GM23338 (cell line): ENCODE data around the gene PDE7B. TPM values are rescaled to one million over a fixed set of nuclear protein-coding genes. Genes with fewer than 3 reads are reported as not detected.
"Not testable (repeated sequence)": the region's sequence is repeated elsewhere in the genome, so short reads cannot be mapped to it uniquely, and the experiment has no call there.

ENCODE experiments used
- ATAC-seq: fragments of 200-7000 bp; cut with Tn5 transposase; 3 replicates; pipeline ENCODE4 v1.9.1; 2020
- DNase-seq: peaks from one replicate; pipeline ENCODE4 v3.0.0-alpha.2; 2015; ENCODE audit warnings: low spot score
- H2AFZ ChIP-seq: fragments of 200-600 bp; sonication (generic); 2 replicates; pipeline ENCODE4 v1.8.0; 2016; ENCODE audit warnings: antibody characterized with exemption, mild to moderate bottlenecking, moderate library complexity
- H3F3A ChIP-seq: fragments of 200-600 bp; sonication (generic); replicated peaks from 2 replicates; pipeline ENCODE4 v1.8.0; 2017; ENCODE audit warnings: antibody characterized with exemption, mixed run types, low read depth
- H3K27ac ChIP-seq: fragments of 200-600 bp; sonication (generic); 2 replicates; pipeline ENCODE4 v1.6.1; 2016; ENCODE audit warnings: low read depth
- H3K27me3 ChIP-seq: fragments of 200-600 bp; sonication (generic); 2 replicates; pipeline ENCODE4 v1.8.0; 2016; ENCODE audit warnings: mild to moderate bottlenecking, mixed run types, moderate library complexity; ENCODE audit not compliant: insufficient read depth
- H3K36me3 ChIP-seq: fragments of 200-600 bp; sonication (generic); 2 replicates; pipeline ENCODE4 v1.8.0; 2016; ENCODE audit warnings: mild to moderate bottlenecking; ENCODE audit not compliant: insufficient read depth
- H3K4me1 ChIP-seq: fragments of 200-600 bp; sonication (generic); 2 replicates; pipeline ENCODE4 v1.8.0; 2016; ENCODE audit warnings: mild to moderate bottlenecking, moderate library complexity; ENCODE audit not compliant: insufficient read depth
- H3K4me2 ChIP-seq: fragments of 200-600 bp; sonication (generic); 2 replicates; pipeline ENCODE4 v1.7.1; 2017; ENCODE audit warnings: mixed run types
- H3K4me3 ChIP-seq: fragments of 200-600 bp; sonication (generic); 2 replicates; pipeline ENCODE4 v1.6.1; 2016; ENCODE audit warnings: mixed run types
- H3K79me2 ChIP-seq: fragments of 200-600 bp; sonication (generic); replicated peaks from 2 replicates; pipeline ENCODE4 v1.8.0; 2017; ENCODE audit warnings: mild to moderate bottlenecking; ENCODE audit not compliant: insufficient read depth
- H3K9me2 ChIP-seq: fragments of 200-600 bp; sonication (generic); 2 replicates; pipeline ENCODE4 v1.8.0; 2017; ENCODE audit not compliant: insufficient read depth
- H4K20me1 ChIP-seq: fragments of 200-600 bp; sonication (generic); replicated peaks from 2 replicates; pipeline ENCODE4 v1.8.0; 2017; ENCODE audit warnings: mild to moderate bottlenecking; ENCODE audit not compliant: insufficient read depth
- H3K27ac Mint-ChIP-seq: 2 replicates; pipeline ENCODE4 v1.8.0; 2020; ENCODE audit warnings: inconsistent platforms, mild to moderate bottlenecking, moderate library complexity, mixed read lengths
- H3K27me3 Mint-ChIP-seq: 3 replicates; pipeline ENCODE4 v1.8.0; 2022; ENCODE audit warnings: low read depth, mild to moderate bottlenecking, moderate library complexity, mixed read lengths, inconsistent platforms; ENCODE audit not compliant: insufficient read depth, poor library complexity
- H3K36me3 Mint-ChIP-seq: 3 replicates; pipeline ENCODE4 v1.8.0; 2021; ENCODE audit warnings: low read depth, mild to moderate bottlenecking, inconsistent platforms, moderate library complexity, mixed read lengths
- H3K4me1 Mint-ChIP-seq: 3 replicates; pipeline ENCODE4 v1.8.0; 2020; ENCODE audit warnings: mild to moderate bottlenecking, inconsistent platforms, mixed read lengths
- H3K4me3 Mint-ChIP-seq: 3 replicates; pipeline ENCODE4 v1.8.0; 2021; ENCODE audit warnings: moderate library complexity, mild to moderate bottlenecking, inconsistent platforms, mixed read lengths
- H3K9me3 Mint-ChIP-seq: 3 replicates; pipeline ENCODE4 v1.8.0; 2020; ENCODE audit warnings: moderate library complexity, mild to moderate bottlenecking, inconsistent platforms, mixed read lengths
- CREB1 ChIP-seq: fragments of 250-450 bp; sonication (Bioruptor Pico); IDR thresholded peaks from 2 replicates; pipeline ENCODE4 v1.5.0; 2020; ENCODE audit warnings: low read depth, mild to moderate bottlenecking, moderate library complexity
- CTCF ChIP-seq, 2 experiments: fragments of 200-600 bp in 1 of 2; sonication (generic) in 1 of 2; conservative IDR thresholded peaks; 2 replicates each; pipeline versions ENCODE4 v1.5.1 to v1.6.1; 2016 to 2017; ENCODE audit warnings: antibody characterized with exemption in 2 of 2, low read depth in 2 of 2, mild to moderate bottlenecking in 2 of 2, moderate library complexity in 1 of 2
- EZH2 ChIP-seq: fragments of 200-600 bp; sonication (generic); IDR thresholded peaks from one replicate; pipeline ENCODE4 v1.8.0; 2017; ENCODE audit warnings: antibody characterized with exemption, mild to moderate bottlenecking, low read depth; ENCODE audit not compliant: unreplicated experiment
- EZH2phosphoT487 ChIP-seq: fragments of 200-600 bp; sonication (generic); IDR thresholded peaks from one replicate; pipeline ENCODE4 v1.8.1; 2018; ENCODE audit warnings: antibody characterized with exemption; ENCODE audit not compliant: unreplicated experiment
- JUNB ChIP-seq: IDR thresholded peaks from one replicate; pipeline ENCODE4 v1.6.1; 2016; ENCODE audit warnings: antibody characterized with exemption; ENCODE audit not compliant: unreplicated experiment
- NANOG ChIP-seq: IDR thresholded peaks from 2 replicates; pipeline ENCODE4 v1.6.1; 2016; ENCODE audit warnings: antibody characterized with exemption, borderline replicate concordance
- POLR2AphosphoS5 ChIP-seq: IDR thresholded peaks from 2 replicates; pipeline ENCODE4 v1.6.1; 2016; ENCODE audit warnings: antibody characterized with exemption, low read depth
- ZNF114 ChIP-seq: fragments of 250-450 bp; sonication (Bioruptor Pico); IDR thresholded peaks from 2 replicates; pipeline ENCODE4 v1.5.0; 2020; ENCODE audit warnings: mild to moderate bottlenecking, moderate library complexity
- ZNF331 ChIP-seq: fragments of 250-450 bp; sonication (Bioruptor Pico); IDR thresholded peaks from 2 replicates; pipeline ENCODE4 v1.5.0; 2020; ENCODE audit warnings: low read depth, mild to moderate bottlenecking, moderate library complexity
- ZNF462 ChIP-seq: fragments of 250-450 bp; sonication (Bioruptor Pico); IDR thresholded peaks from 2 replicates; pipeline ENCODE4 v1.5.0; 2020; ENCODE audit warnings: mild to moderate bottlenecking, moderate library complexity
- polyA plus RNA-seq: library from polyadenylated mRNA; unstranded; fragments of >200 nt; fragmentation: Nextera tagmentation; extraction: Ambion mirVana; gene quantifications from 2 replicates; pipeline ENCODE4 v1.2.1, GENCODE V29; 2016
- total RNA-seq: library from RNA; depleted of rRNA; stranded (reverse); fragments of >200 nt; shearing (Covaris generic); gene quantifications from 2 replicates; pipeline ENCODE4 v1.2.3, GENCODE V29; 2014
- TF ChIP-seq, protein P1 (sequence below): IDR thresholded peaks from 2 replicates; pipeline ENCODE4 v1.6.1; 2016; ENCODE audit warnings: antibody characterized with exemption

The PDE7B gene
- total and polyA plus RNA-seq, 2 experiments from 2014 or later: 0.07 TPM; not detected in 1

GRCh38 chr6:135864929-135865328 lies 13.4 kb downstream of the PDE7B start:
- H3K4me2 ChIP-seq, H3K36me3 ChIP-seq, DNase-seq, ATAC-seq, H3K4me3 ChIP-seq, H2AFZ ChIP-seq, H3K36me3 Mint-ChIP-seq, H3K4me1 Mint-ChIP-seq, H3K79me2 ChIP-seq, H3K27me3 Mint-ChIP-seq, H3K4me3 Mint-ChIP-seq, H3F3A ChIP-seq, H3K27ac Mint-ChIP-seq, H3K27ac ChIP-seq, H3K9me2 ChIP-seq, H3K27me3 ChIP-seq, H3K9me3 Mint-ChIP-seq, H4K20me1 ChIP-seq, H3K4me1 ChIP-seq: not testable (repeated sequence)

DNA sequence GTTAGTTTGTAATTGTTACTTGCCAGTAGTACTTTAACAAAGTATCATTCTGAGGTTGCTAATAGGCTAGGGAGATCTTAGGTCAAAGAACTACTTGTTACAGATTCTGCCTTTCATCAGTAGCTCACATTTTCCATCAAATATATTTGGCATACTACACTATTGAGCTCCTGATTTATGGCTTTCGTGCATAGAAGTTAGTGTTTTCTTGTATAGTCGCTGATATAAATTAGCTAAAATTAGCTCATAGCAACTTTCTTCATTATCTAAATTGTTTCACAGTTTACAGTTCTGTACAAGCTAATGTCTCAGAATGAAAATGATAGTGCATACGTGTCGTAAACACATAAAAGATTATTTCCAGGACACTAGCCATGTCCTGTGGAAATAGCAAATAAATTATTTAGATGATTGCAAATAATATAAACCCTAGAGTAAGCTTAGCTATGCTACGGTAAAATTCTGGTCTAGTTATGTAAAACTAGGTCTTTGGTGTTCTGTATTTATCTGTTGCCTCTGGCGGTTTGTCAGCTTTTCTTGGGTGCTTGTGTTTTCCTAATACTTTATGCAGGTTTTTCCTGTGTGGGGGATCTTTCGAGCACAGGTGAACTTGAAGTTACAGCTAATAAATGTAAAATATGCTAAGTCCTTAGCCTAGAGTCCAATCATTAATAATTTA lies 15.1 kb downstream of the PDE7B start:
- H3K9me3 Mint-ChIP-seq: peaks cover 2% of the 10 kb centered on the region; the same call in 2 of the 3 replicates
- no peaks in the 10 kb centered on the region for H3K27me3 Mint-ChIP-seq
- H3K79me2 ChIP-seq: no peaks in the 10 kb centered on the region
- H3K4me1 ChIP-seq: no peaks in the 10 kb centered on the region
- DNase-seq (no peak), ATAC-seq (no peak)
- no peaks in the 10 kb centered on the region for H3K36me3 Mint-ChIP-seq
- H3K36me3 ChIP-seq: no peaks in the 10 kb centered on the region
- no peaks in the 10 kb centered on the region for H3K27me3 ChIP-seq
- no peak overlapping the region for H3K27ac ChIP-seq
- no peak overlapping the region for H3K4me3 Mint-ChIP-seq
- H3K9me2 ChIP-seq: no peaks in the 10 kb centered on the region
- H3K4me1 Mint-ChIP-seq: no peaks in the 10 kb centered on the region
- no peak overlapping the region for H2AFZ ChIP-seq
- no peak overlapping the region for H3K4me3 ChIP-seq
- no peak overlapping the region for H3K4me2 ChIP-seq
- no peak overlapping the region for H3K27ac Mint-ChIP-seq
- H3F3A ChIP-seq: no peaks in the 10 kb centered on the region
- no peaks in the 10 kb centered on the region for H4K20me1 ChIP-seq
- TF ChIP-seq JUNB: no peak
- TF ChIP-seq NANOG: no peak
- no peak for TF ChIP-seq ZNF331 (CRISPR knock-in tag)
- TF ChIP-seq CREB1 (CRISPR knock-in tag): no peak
- TF ChIP-seq POLR2AphosphoS5: no peak
- TF ChIP-seq, protein P1, sequence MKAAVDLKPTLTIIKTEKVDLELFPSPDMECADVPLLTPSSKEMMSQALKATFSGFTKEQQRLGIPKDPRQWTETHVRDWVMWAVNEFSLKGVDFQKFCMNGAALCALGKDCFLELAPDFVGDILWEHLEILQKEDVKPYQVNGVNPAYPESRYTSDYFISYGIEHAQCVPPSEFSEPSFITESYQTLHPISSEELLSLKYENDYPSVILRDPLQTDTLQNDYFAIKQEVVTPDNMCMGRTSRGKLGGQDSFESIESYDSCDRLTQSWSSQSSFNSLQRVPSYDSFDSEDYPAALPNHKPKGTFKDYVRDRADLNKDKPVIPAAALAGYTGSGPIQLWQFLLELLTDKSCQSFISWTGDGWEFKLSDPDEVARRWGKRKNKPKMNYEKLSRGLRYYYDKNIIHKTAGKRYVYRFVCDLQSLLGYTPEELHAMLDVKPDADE: no peak
- no peak for TF ChIP-seq ZNF462
- no peak for TF ChIP-seq CTCF (conservative IDR thresholded peaks at IDR 0.05; ENCODE audit: low read depth in 2 of 2)
- no peak for TF ChIP-seq ZNF114
- no peak for TF ChIP-seq EZH2phosphoT487
- no peak for TF ChIP-seq EZH2
